GM12891 (cell line): ENCODE data around the gene PROKR1. TPM values are rescaled to one million over a fixed set of nuclear protein-coding genes. Genes with fewer than 3 reads are reported as not detected.
A peak's percentile ranks its signal among the peaks of the same experiment; 100 is the strongest.
"Not testable (repeated sequence)": the region's sequence is repeated elsewhere in the genome, so short reads cannot be mapped to it uniquely, and the experiment has no call there.

Source experiments
- DNase-seq: peaks from one replicate; pipeline ENCODE4 v3.0.0; 2011; ENCODE audit warnings: low spot score; ENCODE audit not compliant: insufficient read length
- FAIRE-seq: peaks from 2 replicates; lab custom pipeline; 2011; peaks lifted over from hg19 to GRCh38; lab: Jason Lieb, UNC
- PAX5 ChIP-seq: IDR thresholded peaks from 2 replicates; pipeline ENCODE4 v1.6.1; 2011; ENCODE audit warnings: low read length, moderate library complexity, mild to moderate bottlenecking; ENCODE audit not compliant: insufficient read depth, severe bottlenecking
- POLR2A ChIP-seq: IDR thresholded peaks from 2 replicates; pipeline ENCODE4 v1.6.1; 2011; ENCODE audit warnings: low read depth, low read length, control low read depth
- POLR2AphosphoS5 ChIP-seq: IDR thresholded peaks from 2 replicates; pipeline ENCODE4 v1.6.1; 2011; ENCODE audit warnings: low read depth, low read length, control low read depth
- POU2F2 ChIP-seq: IDR thresholded peaks from 2 replicates; pipeline ENCODE4 v1.6.1; 2011; ENCODE audit warnings: low read depth, mild to moderate bottlenecking, control low read depth, low read length, moderate library complexity
- SPI1 ChIP-seq: IDR thresholded peaks from 2 replicates; pipeline ENCODE4 v1.6.1; 2011; ENCODE audit warnings: low read depth, low read length, control low read depth
- TAF1 ChIP-seq: IDR thresholded peaks from 2 replicates; pipeline ENCODE4 v1.6.1; 2011; ENCODE audit warnings: low read depth, low read length, control low read depth
- polyA plus RNA-seq: library from polyadenylated mRNA; unstranded; fragments of >200 nt; gene quantifications from one replicate; pipeline ENCODE4 v1.2.1, GENCODE V29; 2012; ENCODE audit warnings: low read depth, missing spikeins, inconsistent platforms; ENCODE audit not compliant: missing spikeins

Gene PROKR1
- not detected for polyA plus RNA-seq

- FAIRE-seq (no peak), DNase-seq (peak; percentile 21)
- no peak for TF ChIP-seq TAF1
- no peak for TF ChIP-seq POLR2AphosphoS5
- no peak for TF ChIP-seq POU2F2
- TF ChIP-seq SPI1: no peak
- TF ChIP-seq POLR2A: no peak
- no peak for TF ChIP-seq PAX5
Observed at GRCh38 chr2:68643011-68643873, at the start of gene PROKR1. TSS of gene PROKR1 (plus strand) at chr2:68643579. CDS start at chr2:68645822, 2,243 bp downstream.

- peak; percentile 13 for FAIRE-seq
- no peak for DNase-seq
- TF ChIP-seq POU2F2: no peak
- TF ChIP-seq POLR2AphosphoS5: no peak
- no peak for TF ChIP-seq TAF1
Observed at GRCh38 chr2:68594041-68594440, 49.3 kb upstream of the PROKR1 start.

GRCh38 chr2:68594674-68595492 lies 48.5 kb upstream of the PROKR1 start:
- FAIRE-seq (peak; percentile 72), DNase-seq (no peak)
- TF ChIP-seq PAX5 (no peak), POLR2AphosphoS5 (no peak), SPI1 (no peak), TAF1 (no peak), POLR2A (no peak), POU2F2 (no peak)

GRCh38 chr2:68595493-68595785 lies 47.9 kb upstream of the PROKR1 start:
- not testable (repeated sequence) for FAIRE-seq, DNase-seq

GRCh38 chr2:68600495-68600894 lies 42.9 kb upstream of the PROKR1 start:
- DNase-seq, FAIRE-seq: not testable (repeated sequence)

GRCh38 chr2:68603059-68603458 lies 40.3 kb upstream of the PROKR1 start:
- TF ChIP-seq POLR2A (no peak), TAF1 (no peak), PAX5 (no peak), POLR2AphosphoS5 (no peak), POU2F2 (no peak), SPI1 (no peak)

GRCh38 chr2:68604077-68604476 lies 39.3 kb upstream of the PROKR1 start:
- DNase-seq (no peak), FAIRE-seq (no peak)
- TF ChIP-seq SPI1 (no peak), POLR2A (no peak), PAX5 (no peak), POU2F2 (no peak), TAF1 (no peak), POLR2AphosphoS5 (no peak)

More at GRCh38 chr2:68603059-68603458, 40.3 kb upstream of the PROKR1 start:
- no peak for FAIRE-seq
- DNase-seq: no peak

GRCh38 chr2:68605939-68606338 lies 37.4 kb upstream of the PROKR1 start:
- TF ChIP-seq SPI1 (no peak), PAX5 (no peak), TAF1 (no peak), POLR2AphosphoS5 (no peak), POLR2A (no peak), POU2F2 (no peak)
- no peak for FAIRE-seq
- DNase-seq: no peak

GRCh38 chr2:68606759-68607158 lies 36.6 kb upstream of the PROKR1 start:
- DNase-seq (no peak), FAIRE-seq (no peak)
- no peak for TF ChIP-seq POLR2A

GRCh38 chr2:68607837-68608236 lies 35.5 kb upstream of the PROKR1 start:
- FAIRE-seq (no peak), DNase-seq (no peak)
- no peak for TF ChIP-seq SPI1
- TF ChIP-seq PAX5: no peak
- no peak for TF ChIP-seq POU2F2
- TF ChIP-seq TAF1: no peak
- no peak for TF ChIP-seq POLR2AphosphoS5
- no peak for TF ChIP-seq POLR2A
